ENCODE results near the gene CACNA1H. TPM values are rescaled to one million over a fixed set of nuclear protein-coding genes. Genes with fewer than 3 reads are reported as not detected.

CACNA1H gene
- total RNA-seq, 1 experiment from 2014 or later: 24.3 TPM

DNA sequence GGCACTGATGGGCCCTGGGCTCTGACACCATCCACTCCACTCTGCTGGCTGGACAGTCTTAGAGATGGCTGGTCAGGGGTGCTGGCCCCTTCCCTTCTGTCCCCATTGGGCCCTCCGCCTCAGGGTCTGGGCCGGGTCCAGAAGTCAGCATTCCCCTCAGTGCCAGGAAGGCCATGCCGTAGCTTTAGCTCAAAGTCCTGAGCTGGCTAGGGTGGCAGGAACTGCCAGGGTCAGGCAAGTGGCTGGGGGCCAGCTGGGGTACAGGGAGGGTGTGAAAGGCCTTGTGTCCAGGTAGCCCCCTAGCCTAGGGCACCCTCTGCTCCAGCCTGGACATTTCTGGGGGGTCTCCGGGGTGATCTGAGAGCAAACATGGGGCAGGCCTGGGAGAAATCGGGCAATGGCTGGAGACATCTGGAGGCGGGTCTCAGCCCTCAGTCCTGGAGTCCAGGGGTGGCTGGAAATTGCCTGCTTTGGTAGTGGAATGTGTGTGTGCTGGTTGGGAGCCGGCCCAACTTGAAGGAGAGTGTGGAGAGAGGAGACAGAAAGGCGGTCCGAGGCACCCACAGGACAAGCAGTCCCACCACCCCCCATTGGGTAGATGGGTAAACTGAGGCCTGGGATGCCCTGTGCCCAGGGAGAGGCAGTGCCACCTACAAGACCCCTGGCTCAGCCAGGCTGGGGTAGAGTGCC is 39.6 kb downstream of the CACNA1H start:
- H3K4me2 ChIP-seq (ENCODE audit: low read length): peak overlapping the region; percentile 78
- peak overlapping the region; percentile 67 for H3K9ac ChIP-seq (ENCODE audit: low read length)
- peaks cover 22 to 36% of the 10 kb centered on the region in 2 experiments for H3K4me1 ChIP-seq (ENCODE audit: control insufficient read depth in 1 of 2, insufficient read depth in 2 of 2, low read length in 2 of 2)
- peak overlapping the region; percentile 72 for H3K27ac ChIP-seq (ENCODE audit: low read depth, low read length)
- H3K4me3 ChIP-seq (replicated peaks in 1 of 2; ENCODE audit: low read depth in 1 of 2, low read length in 2 of 2): peak overlapping the region; percentile 28 to 58
- H3K9me2 ChIP-seq (ENCODE audit: insufficient read depth): no peaks in the 10 kb centered on the region
- DNase-seq (ENCODE audit: low read depth, low spot score) (no peak), ATAC-seq (no peak)
- H2AFZ ChIP-seq (ENCODE audit: low read depth, low read length, poor library complexity, severe bottlenecking): no peak overlapping the region
- no peaks in the 10 kb centered on the region for H4K20me1 ChIP-seq (ENCODE audit: insufficient read depth)
- TF ChIP-seq POLR2AphosphoS5 (IDR thresholded peaks at IDR 0.05; ENCODE audit: low read depth, low read length) (no peak), ZNF274 (IDR thresholded peaks at IDR 0.05; ENCODE audit: low read depth, low read length) (no peak), CEBPB (IDR thresholded peaks at IDR 0.05; ENCODE audit: low read depth) (no peak), ELF1 (IDR thresholded peaks at IDR 0.05; ENCODE audit: borderline replicate concordance, low read depth) (no peak), ZFX (IDR thresholded peaks at IDR 0.05) (no peak), RAD21 (IDR thresholded peaks at IDR 0.05; ENCODE audit: low read depth) (no peak), SP1 (IDR thresholded peaks at IDR 0.05; ENCODE audit: low read depth) (no peak), EZH2phosphoT487 (IDR thresholded peaks at IDR 0.05; ENCODE audit: borderline replicate concordance) (no peak), CBX3 (IDR thresholded peaks at IDR 0.05; ENCODE audit: low read depth) (no peak), EZH2 (IDR thresholded peaks at IDR 0.05) (no peak), YY1 (IDR thresholded peaks at IDR 0.05; ENCODE audit: extremely low read depth, insufficient replicate concordance, low read depth, low read length) (no peak)
- TF ChIP-seq, protein P1, sequence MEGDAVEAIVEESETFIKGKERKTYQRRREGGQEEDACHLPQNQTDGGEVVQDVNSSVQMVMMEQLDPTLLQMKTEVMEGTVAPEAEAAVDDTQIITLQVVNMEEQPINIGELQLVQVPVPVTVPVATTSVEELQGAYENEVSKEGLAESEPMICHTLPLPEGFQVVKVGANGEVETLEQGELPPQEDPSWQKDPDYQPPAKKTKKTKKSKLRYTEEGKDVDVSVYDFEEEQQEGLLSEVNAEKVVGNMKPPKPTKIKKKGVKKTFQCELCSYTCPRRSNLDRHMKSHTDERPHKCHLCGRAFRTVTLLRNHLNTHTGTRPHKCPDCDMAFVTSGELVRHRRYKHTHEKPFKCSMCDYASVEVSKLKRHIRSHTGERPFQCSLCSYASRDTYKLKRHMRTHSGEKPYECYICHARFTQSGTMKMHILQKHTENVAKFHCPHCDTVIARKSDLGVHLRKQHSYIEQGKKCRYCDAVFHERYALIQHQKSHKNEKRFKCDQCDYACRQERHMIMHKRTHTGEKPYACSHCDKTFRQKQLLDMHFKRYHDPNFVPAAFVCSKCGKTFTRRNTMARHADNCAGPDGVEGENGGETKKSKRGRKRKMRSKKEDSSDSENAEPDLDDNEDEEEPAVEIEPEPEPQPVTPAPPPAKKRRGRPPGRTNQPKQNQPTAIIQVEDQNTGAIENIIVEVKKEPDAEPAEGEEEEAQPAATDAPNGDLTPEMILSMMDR (IDR thresholded peaks at IDR 0.05 in 2 of 3, conservative IDR thresholded peaks at IDR 0.05 in 1 of 3; ENCODE audit: borderline replicate concordance in 1 of 3, insufficient read depth in 1 of 3, low read depth in 2 of 3, low read length in 2 of 3): no peak
- TF ChIP-seq, protein P2, sequence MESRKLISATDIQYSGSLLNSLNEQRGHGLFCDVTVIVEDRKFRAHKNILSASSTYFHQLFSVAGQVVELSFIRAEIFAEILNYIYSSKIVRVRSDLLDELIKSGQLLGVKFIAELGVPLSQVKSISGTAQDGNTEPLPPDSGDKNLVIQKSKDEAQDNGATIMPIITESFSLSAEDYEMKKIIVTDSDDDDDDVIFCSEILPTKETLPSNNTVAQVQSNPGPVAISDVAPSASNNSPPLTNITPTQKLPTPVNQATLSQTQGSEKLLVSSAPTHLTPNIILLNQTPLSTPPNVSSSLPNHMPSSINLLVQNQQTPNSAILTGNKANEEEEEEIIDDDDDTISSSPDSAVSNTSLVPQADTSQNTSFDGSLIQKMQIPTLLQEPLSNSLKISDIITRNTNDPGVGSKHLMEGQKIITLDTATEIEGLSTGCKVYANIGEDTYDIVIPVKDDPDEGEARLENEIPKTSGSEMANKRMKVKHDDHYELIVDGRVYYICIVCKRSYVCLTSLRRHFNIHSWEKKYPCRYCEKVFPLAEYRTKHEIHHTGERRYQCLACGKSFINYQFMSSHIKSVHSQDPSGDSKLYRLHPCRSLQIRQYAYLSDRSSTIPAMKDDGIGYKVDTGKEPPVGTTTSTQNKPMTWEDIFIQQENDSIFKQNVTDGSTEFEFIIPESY (IDR thresholded peaks at IDR 0.05; ENCODE audit: extremely low read depth, insufficient replicate concordance, low read length): no peak
- TF ChIP-seq, protein P3, sequence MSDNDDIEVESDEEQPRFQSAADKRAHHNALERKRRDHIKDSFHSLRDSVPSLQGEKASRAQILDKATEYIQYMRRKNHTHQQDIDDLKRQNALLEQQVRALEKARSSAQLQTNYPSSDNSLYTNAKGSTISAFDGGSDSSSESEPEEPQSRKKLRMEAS (IDR thresholded peaks at IDR 0.05): no peak
- intact Hi-C loops (cut with micrococcal nuclease): loop anchor here (5.0 kb wide), 2 partner anchors 40 to 135 kb away; partner anchors contain the start of gene CACNA1H
- no peaks in the 10 kb centered on the region for H3K79me2 ChIP-seq (ENCODE audit: insufficient read depth, low read length)
- RAD21 ChIA-PET (ENCODE audit: low non-redundant PET in 1 of 2, low total read pairs in 2 of 2, uncharacterized antibody in 2 of 2, unreplicated experiment in 2 of 2): no interaction called here
- POLR2A ChIA-PET: interaction anchor here (0.6 kb wide), 1 partner anchor 681 kb away, joined by 8 read pairs; no protein-coding TSS in a partner anchor
- no TSS peak for BruUV-seq (replicated peaks)
- no peaks in the 10 kb centered on the region for H3K27me3 ChIP-seq (ENCODE audit: insufficient read depth, low read length)
- CTCF ChIA-PET: interaction anchor here (0.6 to 1.4 kb wide), 2 partner anchors 11 to 67 kb away, joined by 3 read pairs; no protein-coding TSS in a partner anchor
- no peaks in the 10 kb centered on the region for H3K9me3 ChIP-seq (ENCODE audit: control insufficient read depth in 1 of 2, insufficient read depth in 1 of 2, low read depth in 1 of 2, low read length in 2 of 2)
- H3K36me3 ChIP-seq (ENCODE audit: control insufficient read depth in 1 of 2, insufficient read depth in 2 of 2, low read length in 2 of 2): no peaks in the 10 kb centered on the region
